Keratinocyte (primary cell): ENCODE results near the gene CDHR2.

Experiments used
- CTCF ChIP-seq, 3 experiments: IDR thresholded peaks in 1 of 3; conservative IDR thresholded peaks in 1 of 3; optimal IDR thresholded peaks in 1 of 3; 2 replicates in 2 of 3; 3 replicates in 1 of 3; pipeline versions ENCODE3 to v1.5.1; 2011; ENCODE audit warnings: low read length in 3 of 3, mild to moderate bottlenecking in 3 of 3, moderate library complexity in 2 of 3, control low read depth in 1 of 3, inconsistent platforms in 1 of 3; ENCODE audit not compliant: insufficient read depth in 2 of 3; ENCODE audit errors: extremely low read depth in 1 of 3
- EZH2 ChIP-seq: IDR thresholded peaks from one replicate; pipeline ENCODE4 v1.6.1; 2012; ENCODE audit warnings: inconsistent platforms, mild to moderate bottlenecking, low read length, moderate library complexity

GRCh38 chr5:176590035-176590717, 41.0 kb downstream of the CDHR2 start:
- no peak for TF ChIP-seq CTCF (optimal IDR thresholded peaks at IDR 0.05 in 1 of 3, IDR thresholded peaks at IDR 0.05 in 1 of 3, conservative IDR thresholded peaks at IDR 0.05 in 1 of 3; ENCODE audit: extremely low read depth in 1 of 3, insufficient read depth in 2 of 3, low read length in 3 of 3)
- TF ChIP-seq EZH2: no peak
